Endothelial cell (in vitro differentiated cells): ENCODE data around the gene RSPH10B2. TPM values are rescaled to one million over a fixed set of nuclear protein-coding genes. Genes with fewer than 3 reads are reported as not detected.
A peak's percentile ranks its signal among the peaks of the same experiment; 100 is the strongest.
"Not testable (repeated sequence)": the region's sequence is repeated elsewhere in the genome, so short reads cannot be mapped to it uniquely, and the experiment has no call there.

Experiments used
- DNase-seq: peaks from one replicate; pipeline ENCODE4 v3.0.0; 2021; ENCODE audit warnings: low spot score
- H3K27ac Mint-ChIP-seq: one replicate; pipeline ENCODE4 v1.8.0; 2021; ENCODE audit warnings: mixed read lengths, inconsistent platforms; ENCODE audit not compliant: unreplicated experiment
- H3K27me3 Mint-ChIP-seq: one replicate; pipeline ENCODE4 v1.8.0; 2021; ENCODE audit warnings: mild to moderate bottlenecking, moderate library complexity, mixed read lengths, inconsistent platforms; ENCODE audit not compliant: unreplicated experiment
- H3K36me3 Mint-ChIP-seq: one replicate; pipeline ENCODE4 v1.8.0; 2021; ENCODE audit warnings: mild to moderate bottlenecking, low read depth, mixed read lengths, inconsistent platforms; ENCODE audit not compliant: unreplicated experiment
- H3K4me1 Mint-ChIP-seq: one replicate; pipeline ENCODE4 v1.8.0; 2021; ENCODE audit warnings: mild to moderate bottlenecking, mixed read lengths, inconsistent platforms; ENCODE audit not compliant: unreplicated experiment
- H3K4me3 Mint-ChIP-seq: one replicate; pipeline ENCODE4 v1.8.0; 2021; ENCODE audit warnings: mild to moderate bottlenecking, mixed read lengths, inconsistent platforms; ENCODE audit not compliant: unreplicated experiment
- H3K9me3 Mint-ChIP-seq: one replicate; pipeline ENCODE4 v1.8.0; 2021; ENCODE audit warnings: mixed read lengths, inconsistent platforms; ENCODE audit not compliant: unreplicated experiment
- total RNA-seq: library from RNA; stranded (reverse); fragmentation: NEBNext Ultra II Directional; extraction: Animal tissue kit (Norgen Biotek cat#: 25700); gene quantifications from one replicate; pipeline ENCODE4 v1.2.1, GENCODE V29; 2021; ENCODE audit not compliant: unreplicated experiment
- TF ChIP-seq, protein P1 (sequence below): fragments of 200-600 bp; sonication (generic); IDR thresholded peaks from one replicate; pipeline ENCODE4 v1.5.0; 2021; ENCODE audit warnings: antibody characterized with exemption; ENCODE audit not compliant: unreplicated experiment

The RSPH10B2 gene
- total RNA-seq, 1 donor from 2014 or later: 0.51 TPM

DNA sequence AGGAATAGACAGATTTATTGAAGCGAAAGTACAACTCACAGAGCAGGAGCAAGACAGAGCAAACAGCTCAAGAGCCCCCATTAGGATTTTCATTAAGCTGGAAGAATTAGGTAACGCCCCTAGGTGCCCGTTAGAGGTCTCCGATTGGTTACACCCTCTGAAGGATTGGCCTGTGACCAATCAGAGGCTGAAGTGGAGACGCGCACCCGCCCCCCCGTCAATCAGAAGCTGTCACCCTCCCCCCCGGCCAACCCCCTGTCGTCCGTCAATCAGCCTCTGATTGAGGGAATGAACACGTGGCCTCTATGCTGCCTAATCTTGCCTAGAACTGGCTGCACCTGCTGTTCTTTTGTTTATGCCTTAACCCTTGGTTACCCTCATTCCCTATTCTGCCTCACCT is 73.3 kb downstream of the RSPH10B2 start:
- not testable (repeated sequence) for H3K27me3 Mint-ChIP-seq, H3K4me1 Mint-ChIP-seq, H3K9me3 Mint-ChIP-seq, H3K36me3 Mint-ChIP-seq, DNase-seq
- Mint-ChIP-seq H3K4me3 (peak overlapping the region; percentile 76), H3K27ac (peak overlapping the region; percentile 61)

DNA sequence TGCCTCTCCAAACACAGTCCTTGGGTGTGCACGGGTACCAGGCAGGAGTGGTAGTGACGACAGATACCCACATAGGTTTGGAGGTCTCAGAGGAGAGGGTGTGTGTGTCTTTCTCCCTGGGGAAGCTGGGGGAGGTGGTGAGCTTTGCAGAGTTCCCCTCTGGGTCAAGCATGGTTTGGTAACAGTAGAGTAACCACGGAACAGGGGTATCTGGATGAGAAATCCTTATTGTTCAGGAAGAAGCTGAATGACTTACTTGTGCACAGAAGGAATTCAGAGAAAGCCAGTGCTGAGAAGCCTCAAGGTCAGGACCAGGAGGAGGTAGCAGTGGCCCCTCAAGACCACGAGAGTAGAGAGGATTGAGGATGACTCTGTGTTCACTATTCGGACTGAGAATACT is 75.7 kb downstream of the RSPH10B2 start:
- not testable (repeated sequence) for H3K4me1 Mint-ChIP-seq, H3K27me3 Mint-ChIP-seq, DNase-seq, H3K27ac Mint-ChIP-seq, H3K36me3 Mint-ChIP-seq, H3K4me3 Mint-ChIP-seq, H3K9me3 Mint-ChIP-seq

DNA sequence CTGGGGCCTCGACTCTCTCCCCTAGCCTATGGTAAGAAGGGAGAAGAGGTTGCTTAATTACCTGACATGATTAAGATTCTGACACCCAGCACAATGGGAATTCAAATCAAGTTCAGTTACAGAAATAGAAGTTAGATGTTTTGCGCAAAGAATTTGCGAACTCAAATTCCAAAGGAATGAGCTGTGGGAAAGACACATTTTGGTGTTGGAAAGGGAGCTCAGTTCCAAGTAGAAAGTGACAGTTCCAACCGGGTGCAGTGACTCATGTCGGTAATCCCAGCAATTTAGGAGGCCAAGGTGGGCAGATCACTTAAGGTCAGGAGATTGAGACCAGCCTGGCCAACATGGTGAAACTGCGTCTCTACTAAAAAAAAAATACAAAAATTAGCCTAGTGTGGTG is 76.1 kb downstream of the RSPH10B2 start:
- not testable (repeated sequence) for H3K27me3 Mint-ChIP-seq, DNase-seq, H3K36me3 Mint-ChIP-seq, H3K9me3 Mint-ChIP-seq, H3K4me1 Mint-ChIP-seq, H3K27ac Mint-ChIP-seq, H3K4me3 Mint-ChIP-seq

DNA sequence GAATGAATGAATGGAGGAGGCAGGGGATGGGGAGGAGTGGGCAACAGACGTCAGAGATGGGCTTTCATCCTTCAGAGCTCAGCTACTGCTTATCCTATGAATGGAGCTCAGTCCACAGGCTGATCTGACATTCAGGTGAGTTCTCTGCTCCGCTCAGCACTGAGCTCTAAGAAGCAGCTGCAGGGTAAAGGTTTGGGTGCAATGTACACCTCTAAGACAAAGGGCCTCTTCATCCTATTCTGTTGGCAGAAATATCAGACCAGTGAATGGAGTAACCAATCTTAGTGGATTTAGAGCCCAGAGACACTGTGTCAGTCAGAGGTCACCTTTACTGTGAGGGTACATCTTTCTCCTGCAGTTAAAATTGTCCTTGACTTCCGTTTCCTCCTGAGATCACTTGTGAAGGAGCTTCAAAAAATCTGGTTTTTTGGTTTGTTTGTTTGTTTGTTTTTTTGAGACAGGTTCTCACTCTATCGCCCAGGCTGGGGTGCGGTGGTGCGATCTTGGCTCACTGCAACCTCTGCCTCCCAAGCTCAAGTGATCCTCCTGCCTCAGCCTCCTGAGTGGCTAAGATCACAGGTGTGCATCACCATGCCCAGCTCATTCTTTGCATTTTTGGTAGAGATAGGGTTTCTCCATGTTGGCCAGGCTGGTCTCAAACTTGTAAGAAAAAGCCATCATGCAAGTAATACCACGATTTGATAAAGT is 77.3 kb downstream of the RSPH10B2 start:
- H3K27me3 Mint-ChIP-seq: peaks cover 8% of the 10 kb centered on the region
- TF ChIP-seq, protein P1, sequence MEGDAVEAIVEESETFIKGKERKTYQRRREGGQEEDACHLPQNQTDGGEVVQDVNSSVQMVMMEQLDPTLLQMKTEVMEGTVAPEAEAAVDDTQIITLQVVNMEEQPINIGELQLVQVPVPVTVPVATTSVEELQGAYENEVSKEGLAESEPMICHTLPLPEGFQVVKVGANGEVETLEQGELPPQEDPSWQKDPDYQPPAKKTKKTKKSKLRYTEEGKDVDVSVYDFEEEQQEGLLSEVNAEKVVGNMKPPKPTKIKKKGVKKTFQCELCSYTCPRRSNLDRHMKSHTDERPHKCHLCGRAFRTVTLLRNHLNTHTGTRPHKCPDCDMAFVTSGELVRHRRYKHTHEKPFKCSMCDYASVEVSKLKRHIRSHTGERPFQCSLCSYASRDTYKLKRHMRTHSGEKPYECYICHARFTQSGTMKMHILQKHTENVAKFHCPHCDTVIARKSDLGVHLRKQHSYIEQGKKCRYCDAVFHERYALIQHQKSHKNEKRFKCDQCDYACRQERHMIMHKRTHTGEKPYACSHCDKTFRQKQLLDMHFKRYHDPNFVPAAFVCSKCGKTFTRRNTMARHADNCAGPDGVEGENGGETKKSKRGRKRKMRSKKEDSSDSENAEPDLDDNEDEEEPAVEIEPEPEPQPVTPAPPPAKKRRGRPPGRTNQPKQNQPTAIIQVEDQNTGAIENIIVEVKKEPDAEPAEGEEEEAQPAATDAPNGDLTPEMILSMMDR: no peak

DNA sequence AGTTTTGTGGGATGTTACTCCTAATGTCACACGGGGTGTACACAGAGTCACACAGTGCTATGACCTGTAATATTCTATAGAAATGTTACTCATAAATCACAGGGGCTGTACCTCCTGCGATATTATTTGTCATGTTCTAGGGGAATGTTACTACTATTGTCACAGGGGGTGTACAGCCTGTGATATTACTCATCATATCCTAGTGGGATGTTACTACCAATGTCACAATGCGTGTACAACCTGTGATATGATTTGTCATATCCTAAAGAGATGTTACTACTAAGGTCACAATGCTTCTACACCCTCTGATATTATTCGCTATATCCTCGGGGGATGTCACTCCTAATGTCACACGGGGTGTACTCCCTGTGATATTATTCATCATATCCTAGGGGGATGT is 79.7 kb downstream of the RSPH10B2 start:
- TF ChIP-seq, protein P1: no peak
- no peak overlapping the region for H3K4me3 Mint-ChIP-seq
- no peak overlapping the region for H3K27ac Mint-ChIP-seq
- no peaks in the 10 kb centered on the region for H3K4me1 Mint-ChIP-seq
- peaks cover 6% of the 10 kb centered on the region for H3K27me3 Mint-ChIP-seq
- no peak for DNase-seq
- no peaks in the 10 kb centered on the region for H3K36me3 Mint-ChIP-seq
- H3K9me3 Mint-ChIP-seq: no peaks in the 10 kb centered on the region

More for the DNA sequence above, 77.3 kb downstream of the RSPH10B2 start:
- Mint-ChIP-seq H3K27ac (no peak overlapping the region), H3K4me3 (no peak overlapping the region), H3K36me3 (no peaks in the 10 kb centered on the region), H3K4me1 (no peaks in the 10 kb centered on the region), H3K9me3 (no peaks in the 10 kb centered on the region)
- no peak for DNase-seq

DNA sequence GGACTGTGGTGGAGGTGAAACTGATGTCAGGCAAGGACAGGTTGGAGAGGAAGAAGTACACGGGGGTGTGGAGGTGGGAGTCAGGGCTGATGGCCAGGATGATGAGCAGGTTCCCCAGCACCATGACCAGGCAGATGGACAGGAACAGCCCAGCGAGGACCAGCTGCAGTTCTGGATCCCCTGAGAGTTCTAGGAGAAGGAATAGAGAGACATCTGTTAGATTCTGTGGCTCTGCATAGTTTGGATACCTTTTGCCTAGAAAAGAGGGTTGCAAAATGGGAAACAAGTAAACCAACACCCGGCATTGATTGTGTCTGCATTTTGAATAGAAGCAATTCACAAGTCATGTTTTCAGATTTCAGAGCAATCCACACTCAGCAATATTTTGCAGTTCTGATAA is 81.6 kb downstream of the RSPH10B2 start:
- not testable (repeated sequence) for H3K27me3 Mint-ChIP-seq, H3K4me1 Mint-ChIP-seq, H3K9me3 Mint-ChIP-seq, H3K36me3 Mint-ChIP-seq, H3K4me3 Mint-ChIP-seq, H3K27ac Mint-ChIP-seq, DNase-seq

DNA sequence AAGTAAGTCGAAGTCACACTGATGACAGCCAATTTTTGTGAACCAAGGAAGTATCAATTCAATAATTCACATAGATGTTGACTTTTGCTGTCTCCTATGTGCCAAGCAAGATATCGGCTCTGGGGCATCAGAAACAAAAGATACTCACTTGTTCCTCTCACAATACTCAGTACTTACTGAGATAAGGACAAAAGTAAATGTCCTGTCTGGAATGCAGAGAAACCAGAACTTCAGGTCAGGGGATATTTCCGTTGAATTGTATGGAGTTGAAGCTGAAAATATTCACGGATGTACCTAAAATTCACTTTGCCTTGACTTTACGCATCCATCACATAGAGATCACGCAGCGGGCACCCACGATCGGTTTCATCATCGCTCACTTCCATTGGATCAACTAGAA is 83.2 kb downstream of the RSPH10B2 start:
- DNase-seq, H3K4me3 Mint-ChIP-seq, H3K27me3 Mint-ChIP-seq: not testable (repeated sequence)

DNA sequence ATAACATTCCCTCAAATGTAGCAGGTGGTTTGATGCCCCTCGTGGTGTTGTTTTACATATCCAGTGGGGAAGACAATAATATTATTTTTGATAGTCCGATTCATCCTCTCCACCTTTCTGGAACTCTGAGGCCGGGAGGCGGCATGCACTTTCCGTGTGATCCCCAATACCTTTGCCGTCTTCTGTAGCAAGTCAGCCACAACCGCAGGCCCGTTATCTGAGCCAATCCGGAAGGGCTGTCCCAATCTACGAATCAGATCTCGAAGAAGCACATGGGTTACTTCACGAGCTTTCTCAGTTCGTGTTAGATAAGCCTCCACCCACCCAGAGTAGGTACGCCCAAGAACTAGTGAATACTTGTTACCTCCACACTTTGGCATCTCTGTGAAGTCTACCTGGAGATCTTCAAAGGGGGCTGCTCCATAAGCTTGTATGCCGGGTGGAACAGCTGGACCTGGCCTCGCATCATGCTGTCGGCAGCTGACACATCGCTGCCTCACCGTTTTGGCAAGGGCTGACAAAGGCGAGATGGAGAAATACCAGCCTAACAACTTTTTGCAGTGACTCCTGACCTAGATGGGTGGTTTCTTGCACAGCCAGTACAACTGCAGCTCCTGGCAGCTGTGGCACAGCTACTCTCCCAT is 88.5 kb downstream of the RSPH10B2 start:
- H3K4me3 Mint-ChIP-seq, H3K4me1 Mint-ChIP-seq, H3K36me3 Mint-ChIP-seq, H3K9me3 Mint-ChIP-seq, H3K27me3 Mint-ChIP-seq, DNase-seq, H3K27ac Mint-ChIP-seq: not testable (repeated sequence)

More for the DNA sequence above, 83.2 kb downstream of the RSPH10B2 start:
- H3K4me1 Mint-ChIP-seq, H3K36me3 Mint-ChIP-seq, H3K9me3 Mint-ChIP-seq, H3K27ac Mint-ChIP-seq: not testable (repeated sequence)

DNA sequence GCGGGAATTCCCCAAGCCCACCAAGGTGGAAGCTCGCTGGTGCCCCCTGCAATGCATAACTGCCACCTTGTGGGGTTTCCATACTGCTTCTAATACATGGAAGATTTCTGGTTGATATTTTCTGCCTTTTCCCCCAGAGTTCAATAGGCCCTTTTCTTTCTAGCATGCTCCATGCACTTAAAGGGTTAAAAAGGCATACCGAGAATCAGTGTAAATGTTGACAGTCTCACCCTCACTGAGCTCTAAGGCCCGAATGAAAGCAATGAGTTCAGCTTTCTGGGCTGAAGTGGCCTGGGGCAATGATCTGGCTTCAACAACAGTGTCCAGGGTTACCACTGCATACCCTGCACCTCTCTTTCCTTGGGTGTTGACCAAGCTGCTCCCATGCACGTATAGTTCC is 89.2 kb downstream of the RSPH10B2 start:
- H3K36me3 Mint-ChIP-seq, H3K27ac Mint-ChIP-seq, H3K27me3 Mint-ChIP-seq, DNase-seq, H3K9me3 Mint-ChIP-seq, H3K4me1 Mint-ChIP-seq, H3K4me3 Mint-ChIP-seq: not testable (repeated sequence)

DNA sequence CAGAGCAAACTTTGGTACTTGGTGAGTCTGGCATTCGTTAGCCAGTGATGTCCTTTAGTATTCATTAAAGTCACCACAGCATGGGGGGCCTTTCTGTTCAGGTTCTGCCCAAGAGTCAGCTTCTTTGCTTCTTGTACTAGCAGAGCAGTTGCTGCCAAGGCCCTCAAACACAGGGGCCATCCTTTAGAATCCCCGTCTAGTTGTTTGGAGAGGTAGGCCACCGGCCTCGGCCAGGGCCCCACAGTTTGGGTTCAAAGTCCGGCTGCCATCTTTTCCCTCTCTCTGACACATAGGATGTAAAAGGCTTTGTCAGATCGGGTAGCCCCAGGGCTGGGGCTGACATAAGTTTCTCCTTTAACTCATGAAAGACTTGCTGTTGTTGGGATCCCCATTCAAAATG is 89.8 kb downstream of the RSPH10B2 start:
- not testable (repeated sequence) for H3K4me1 Mint-ChIP-seq, H3K9me3 Mint-ChIP-seq

More for the DNA sequence above, 89.8 kb downstream of the RSPH10B2 start:
- DNase-seq, H3K4me3 Mint-ChIP-seq, H3K27me3 Mint-ChIP-seq, H3K27ac Mint-ChIP-seq, H3K36me3 Mint-ChIP-seq: not testable (repeated sequence)
